Measurements from ENCODE around the gene PLCL1.

GRCh38 chr2:197985029-197985638 is 180.7 kb downstream of the PLCL1 start:
- TF ChIP-seq TAF1 (IDR thresholded peaks at IDR 0.05; ENCODE audit: borderline replicate concordance, insufficient read depth, low read length) (no peak), POLR2AphosphoS5 (IDR thresholded peaks at IDR 0.05; ENCODE audit: low read depth, low read length) (no peak), REST (IDR thresholded peaks at IDR 0.05; ENCODE audit: insufficient read depth in 1 of 2, low read depth in 2 of 2, low read length in 2 of 2) (no peak)

All from PFSK-1 (cell line).